ENCODE data around the gene FCHO2. TPM values are rescaled to one million over a fixed set of nuclear protein-coding genes. Genes with fewer than 3 reads are reported as not detected.

FCHO2 gene
- total RNA-seq, 1 experiment from 2014 or later, result 5.8 TPM

- Histone ChIP-seq H3K79me1 (ENCODE audit: insufficient read depth, low read depth, low read length, poor library complexity, severe bottlenecking) (no peaks in the 10 kb centered on the region), H2BK20ac (ENCODE audit: low read depth, low read length, poor library complexity, severe bottlenecking) (no peak overlapping the region), H4K5ac (ENCODE audit: insufficient read length, low read depth, low read length) (no peak overlapping the region), H4K91ac (ENCODE audit: insufficient read length, low read depth, low read length) (no peak overlapping the region), H3K79me2 (ENCODE audit: insufficient read depth, low read length) (no peaks in the 10 kb centered on the region), H2BK120ac (ENCODE audit: low read depth, low read length, poor library complexity, severe bottlenecking) (no peak overlapping the region), H2BK15ac (ENCODE audit: low read depth, low read length) (no peak overlapping the region), H4K8ac (replicated peaks; ENCODE audit: insufficient read length, low read depth, low read length) (no peak overlapping the region), H3K9ac (ENCODE audit: extremely low read depth, insufficient read length, low read length) (no peak overlapping the region), H3K4me1 (ENCODE audit: insufficient read depth, low read length) (peaks cover 2% of the 10 kb centered on the region), H3K9me3 (ENCODE audit: control insufficient read depth, low read depth, low read length) (no peaks in the 10 kb centered on the region), H4K20me1 (ENCODE audit: control insufficient read depth, insufficient read depth, insufficient read length) (no peaks in the 10 kb centered on the region), H3K27ac (ENCODE audit: insufficient read length, low read depth, low read length) (no peak overlapping the region), H3T11ph (ENCODE audit: low read length) (no peak overlapping the region), H3K4me2 (ENCODE audit: insufficient read depth, insufficient read length, low read length) (no peak overlapping the region), H2AFZ (ENCODE audit: low read length) (no peak overlapping the region), H3K4ac (ENCODE audit: low read depth, low read length) (no peak overlapping the region), H3K23me2 (ENCODE audit: insufficient read length, low read depth, low read length, poor library complexity, severe bottlenecking) (no peaks in the 10 kb centered on the region), H3K14ac (ENCODE audit: insufficient read depth, low read length) (peak overlapping the region; percentile 36; the same call in 1 of the 2 replicates), H2BK5ac (ENCODE audit: insufficient read length, low read length) (no peak overlapping the region), H2BK12ac (ENCODE audit: insufficient read length, low read depth, low read length) (no peak overlapping the region), H3K18ac (ENCODE audit: insufficient read length, low read depth, low read length) (no peak overlapping the region), H3K56ac (ENCODE audit: insufficient read length, low read depth, low read length) (no peak overlapping the region), H3K23ac (ENCODE audit: insufficient read length, low read depth, low read length) (no peak overlapping the region), H2AK5ac (ENCODE audit: insufficient read length, low read length) (no peak overlapping the region), H3K27me3 (ENCODE audit: insufficient read depth, low read length) (no peaks in the 10 kb centered on the region)
- peak; percentile 65 for DNase-seq
- Mint-ChIP-seq H3K27me3 (ENCODE audit: low read depth) (peaks cover 2% of the 10 kb centered on the region; the same call in 1 of the 2 replicates), H3K36me3 (ENCODE audit: insufficient read depth in 1 of 3, low read depth in 3 of 3) (no peaks in the 10 kb centered on the region), H3K27ac (no peak overlapping the region), H3K4me3 (no peak overlapping the region), H3K4me1 (peaks cover 10 to 16% of the 10 kb centered on the region in 2 experiments), H3K9me3 (no peaks in the 10 kb centered on the region)
- TF ChIP-seq, protein P1, sequence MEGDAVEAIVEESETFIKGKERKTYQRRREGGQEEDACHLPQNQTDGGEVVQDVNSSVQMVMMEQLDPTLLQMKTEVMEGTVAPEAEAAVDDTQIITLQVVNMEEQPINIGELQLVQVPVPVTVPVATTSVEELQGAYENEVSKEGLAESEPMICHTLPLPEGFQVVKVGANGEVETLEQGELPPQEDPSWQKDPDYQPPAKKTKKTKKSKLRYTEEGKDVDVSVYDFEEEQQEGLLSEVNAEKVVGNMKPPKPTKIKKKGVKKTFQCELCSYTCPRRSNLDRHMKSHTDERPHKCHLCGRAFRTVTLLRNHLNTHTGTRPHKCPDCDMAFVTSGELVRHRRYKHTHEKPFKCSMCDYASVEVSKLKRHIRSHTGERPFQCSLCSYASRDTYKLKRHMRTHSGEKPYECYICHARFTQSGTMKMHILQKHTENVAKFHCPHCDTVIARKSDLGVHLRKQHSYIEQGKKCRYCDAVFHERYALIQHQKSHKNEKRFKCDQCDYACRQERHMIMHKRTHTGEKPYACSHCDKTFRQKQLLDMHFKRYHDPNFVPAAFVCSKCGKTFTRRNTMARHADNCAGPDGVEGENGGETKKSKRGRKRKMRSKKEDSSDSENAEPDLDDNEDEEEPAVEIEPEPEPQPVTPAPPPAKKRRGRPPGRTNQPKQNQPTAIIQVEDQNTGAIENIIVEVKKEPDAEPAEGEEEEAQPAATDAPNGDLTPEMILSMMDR (conservative IDR thresholded peaks at IDR 0.05), result no peak
- no CpG with 5 or more reads among the region's 15 CpGs for WGBS (ENCODE audit: extremely low coverage, insufficient read length, low lambda C conversion rate)
Measured at GRCh38 chr5:73136055-73136562, 180.3 kb downstream of the FCHO2 start.
